Measurements from ENCODE around the gene ITGB6. TPM values are rescaled to one million over a fixed set of nuclear protein-coding genes. Genes with fewer than 3 reads are reported as not detected.

The ITGB6 gene
- total and polyA plus RNA-seq, 2 of the 8 experiments (the other 6 are each of a cell fraction or from before 2014, with no cell fraction given), result not detected

- TF ChIP-seq GABPA (IDR thresholded peaks at IDR 0.05; ENCODE audit: borderline replicate concordance, insufficient read depth, low read length), result no peak
- TF ChIP-seq RXRA (IDR thresholded peaks at IDR 0.05; ENCODE audit: insufficient read depth, low read depth, low read length), result no peak
- no peak for TF ChIP-seq NANOG (IDR thresholded peaks at IDR 0.05; ENCODE audit: insufficient read depth, low read depth, low read length, poor library complexity, severe bottlenecking)
- no peak for TF ChIP-seq CTBP2 (IDR thresholded peaks at IDR 0.05; ENCODE audit: borderline replicate concordance, insufficient read depth, insufficient read length, low read length)
- TF ChIP-seq E2F6 (IDR thresholded peaks at IDR 0.05), result no peak
Measured at GRCh38 chr2:160139991-160140390, 60.1 kb downstream of the ITGB6 start (continued).

All from H1 (cell line).